ENCODE data around the gene IL32. TPM values are rescaled to one million over a fixed set of nuclear protein-coding genes. Genes with fewer than 3 reads are reported as not detected.
"Not testable (repeated sequence)": the region's sequence is repeated elsewhere in the genome, so short reads cannot be mapped to it uniquely, and the experiment has no call there.

IL32 gene
- polyA plus RNA-seq, 1 donor, result 174 TPM

DNA sequence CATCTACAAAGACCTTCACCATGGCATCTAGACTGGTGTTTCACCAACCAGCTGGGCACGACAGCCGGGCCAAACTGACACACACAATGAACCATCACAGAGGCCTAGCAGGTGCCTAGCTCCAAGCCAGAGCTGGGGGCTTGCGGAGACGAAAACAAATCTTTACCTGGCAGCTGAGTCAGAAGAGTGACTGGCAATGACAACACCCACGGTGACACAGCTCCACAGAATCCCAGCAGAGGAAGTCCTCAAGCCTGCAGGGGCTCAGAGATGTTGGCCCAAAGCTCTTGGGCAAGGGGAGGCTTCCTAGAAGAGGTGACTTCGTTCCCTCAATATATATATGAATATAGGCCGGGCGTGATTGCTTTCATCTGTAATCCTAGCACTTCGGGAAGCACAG, 13.9 kb upstream of the IL32 start:
- no CpG with 5 or more reads among the region's 9 CpGs for whole genome bisulfite sequencing (ENCODE audit: insufficient coverage, low lambda C conversion rate)
- Histone ChIP-seq H3K9me3 (ENCODE audit: control insufficient read depth, low read depth, low read length) (peaks cover 4% of the 10 kb centered on the region), H3K4me3 (ENCODE audit: low read length) (no peak overlapping the region), H3K27me3 (ENCODE audit: control insufficient read depth, insufficient read depth, low read length) (peaks cover 44% of the 10 kb centered on the region), H3K36me3 (ENCODE audit: control insufficient read depth, insufficient read depth, low read length) (no peaks in the 10 kb centered on the region), H3K27ac (ENCODE audit: low read length) (no peak overlapping the region), H3K4me1 (ENCODE audit: control insufficient read depth, insufficient read depth, low read length) (peaks cover 2% of the 10 kb centered on the region)
- no peak for DNase-seq

DNA sequence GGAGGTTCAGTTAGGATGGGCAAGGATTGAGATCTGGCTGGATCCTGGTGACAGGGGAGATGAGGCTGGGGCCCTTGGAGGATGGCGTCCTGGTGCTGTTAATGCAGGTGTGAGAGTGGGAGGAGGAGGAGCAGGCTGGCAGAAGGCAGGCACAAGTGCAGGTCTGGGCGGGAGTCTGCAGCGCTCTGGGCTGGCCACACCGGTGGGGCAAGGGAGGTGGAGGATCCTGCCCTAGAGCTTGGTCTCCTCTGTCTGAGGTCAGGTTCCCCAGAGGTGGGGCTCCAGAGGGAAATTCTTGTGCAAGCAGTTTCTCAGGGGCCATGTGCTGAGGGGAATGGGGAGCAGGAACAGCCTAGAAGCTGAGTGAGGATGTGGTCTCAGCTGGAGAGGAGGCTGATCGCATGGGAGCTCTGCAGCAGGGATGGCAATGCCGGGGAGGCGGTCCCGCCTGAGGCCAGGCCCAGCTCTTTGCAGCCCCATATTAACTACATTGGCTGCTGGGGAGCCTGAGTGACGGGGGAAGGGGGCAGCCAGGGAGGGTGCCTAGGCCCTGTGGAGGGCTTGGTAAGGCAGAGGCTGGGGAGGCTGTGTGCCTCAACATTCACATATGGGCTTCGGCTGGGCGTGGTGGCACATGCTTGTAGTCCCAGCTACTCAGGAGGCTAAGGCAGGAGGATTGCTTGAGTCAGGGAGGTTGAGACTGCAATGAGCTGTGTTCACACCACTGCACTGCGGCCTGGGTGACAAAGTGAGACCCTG, 12.7 kb upstream of the IL32 start:
- not testable (repeated sequence) for H3K27ac ChIP-seq (ENCODE audit: low read length)
- WGBS (ENCODE audit: insufficient coverage, low lambda C conversion rate), result no CpG with 5 or more reads among the region's 12 CpGs

DNA sequence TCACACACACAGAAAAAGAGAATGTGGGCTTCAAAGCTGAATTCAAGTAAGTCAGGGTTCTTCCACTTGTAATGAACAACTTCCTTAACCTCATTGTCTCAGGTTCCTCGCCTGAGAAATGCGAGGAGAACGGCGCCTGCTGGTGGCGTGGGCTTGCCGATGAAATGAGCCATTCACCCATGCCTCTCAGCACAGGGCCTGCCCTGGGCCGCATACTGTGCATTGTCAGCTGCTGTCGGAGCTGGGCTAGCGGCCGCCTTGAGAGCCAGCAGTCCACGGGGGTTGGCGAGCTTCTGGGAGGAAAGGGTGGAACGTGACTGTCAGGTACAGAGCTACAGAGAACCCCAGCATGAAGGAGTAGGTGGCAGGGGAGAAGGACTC, 12.1 kb upstream of the IL32 start:
- H3K4me3 ChIP-seq (ENCODE audit: low read length); H3K36me3 ChIP-seq (ENCODE audit: control insufficient read depth, insufficient read depth, low read length); H3K9me3 ChIP-seq (ENCODE audit: control insufficient read depth, low read depth, low read length); H3K27ac ChIP-seq (ENCODE audit: low read length); DNase-seq; H3K4me1 ChIP-seq (ENCODE audit: control insufficient read depth, insufficient read depth, low read length): not testable (repeated sequence)
- no CpG with 5 or more reads among the region's 13 CpGs for WGBS (ENCODE audit: insufficient coverage, low lambda C conversion rate)
- peaks cover 25% of the 10 kb centered on the region for H3K27me3 ChIP-seq (ENCODE audit: control insufficient read depth, insufficient read depth, low read length)

More for the DNA sequence above, 12.7 kb upstream of the IL32 start:
- peaks cover 31% of the 10 kb centered on the region for H3K27me3 ChIP-seq (ENCODE audit: control insufficient read depth, insufficient read depth, low read length)
- not testable (repeated sequence) for H3K4me3 ChIP-seq (ENCODE audit: low read length); H3K36me3 ChIP-seq (ENCODE audit: control insufficient read depth, insufficient read depth, low read length); H3K9me3 ChIP-seq (ENCODE audit: control insufficient read depth, low read depth, low read length); DNase-seq; H3K4me1 ChIP-seq (ENCODE audit: control insufficient read depth, insufficient read depth, low read length)

DNA sequence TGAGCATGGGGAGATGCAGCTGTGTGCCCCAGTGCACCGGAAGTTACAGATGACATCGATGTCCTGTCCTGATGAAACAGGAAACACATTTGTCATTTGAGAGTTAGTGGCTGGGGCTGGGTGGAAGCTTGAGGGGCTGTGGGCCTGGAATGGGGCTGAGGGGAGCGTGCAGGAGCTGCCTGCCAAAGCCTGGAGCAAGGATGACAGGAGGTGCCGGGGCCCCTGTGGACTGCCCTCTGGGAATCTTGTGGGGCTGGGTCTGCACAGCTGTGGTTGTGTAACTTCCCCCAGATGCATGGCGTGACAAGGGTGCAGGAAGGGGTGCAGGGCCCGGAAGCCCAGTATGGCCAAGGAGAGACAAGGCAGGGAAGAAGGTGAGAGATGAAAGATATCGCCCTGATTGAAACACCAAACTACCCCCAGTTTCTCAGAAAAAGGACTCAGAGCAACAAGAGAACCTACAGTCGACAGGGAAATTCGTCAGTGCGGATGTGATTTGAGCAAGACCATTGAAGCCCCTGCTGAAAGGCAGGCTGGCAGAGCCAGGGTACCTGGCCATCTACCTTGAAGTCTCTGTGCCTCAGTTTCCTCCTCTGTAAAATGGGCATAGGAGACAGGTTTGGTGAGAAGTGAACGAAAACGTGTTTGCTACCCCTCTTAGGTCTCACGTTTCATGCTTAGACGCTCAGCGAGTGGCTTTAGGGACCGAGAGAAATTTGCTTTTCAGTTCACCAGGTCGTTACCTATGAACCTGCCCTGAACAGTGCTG, 10.3 kb upstream of the IL32 start:
- H3K9me3 ChIP-seq (ENCODE audit: control insufficient read depth, low read depth, low read length), result no peaks in the 10 kb centered on the region
- no peak for DNase-seq
- H3K4me1 ChIP-seq (ENCODE audit: control insufficient read depth, insufficient read depth, low read length), result peaks cover 7% of the 10 kb centered on the region
- H3K27ac ChIP-seq (ENCODE audit: low read length), result no peak overlapping the region
- H3K27me3 ChIP-seq (ENCODE audit: control insufficient read depth, insufficient read depth, low read length), result peaks cover 7% of the 10 kb centered on the region
- no peak overlapping the region for H3K4me3 ChIP-seq (ENCODE audit: low read length)
- no peaks in the 10 kb centered on the region for H3K36me3 ChIP-seq (ENCODE audit: control insufficient read depth, insufficient read depth, low read length)
- no CpG with 5 or more reads among the region's 17 CpGs for WGBS (ENCODE audit: insufficient coverage, low lambda C conversion rate)

DNA sequence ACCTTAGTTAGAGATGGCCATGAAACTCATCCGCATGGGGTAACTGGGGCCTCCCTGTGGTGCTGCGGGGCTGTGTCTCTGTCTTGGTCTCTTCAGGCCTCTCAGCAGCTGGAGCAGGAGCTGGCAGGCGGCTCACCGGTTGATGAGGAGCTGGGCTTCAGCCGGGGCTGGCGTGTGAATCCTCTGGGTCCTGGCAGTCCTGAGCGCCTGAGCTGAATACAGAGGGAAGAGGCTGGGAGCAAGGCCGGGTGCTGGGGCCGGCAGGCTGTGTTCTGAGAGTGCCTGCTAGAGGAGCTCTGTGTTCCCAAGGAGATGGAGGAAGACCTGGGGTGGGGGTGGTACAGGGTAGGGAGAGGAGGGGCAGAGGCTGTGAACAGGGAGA, 9.7 kb upstream of the IL32 start:
- H3K27me3 ChIP-seq (ENCODE audit: control insufficient read depth, insufficient read depth, low read length); DNase-seq; H3K4me1 ChIP-seq (ENCODE audit: control insufficient read depth, insufficient read depth, low read length); H3K4me3 ChIP-seq (ENCODE audit: low read length); H3K36me3 ChIP-seq (ENCODE audit: control insufficient read depth, insufficient read depth, low read length); H3K9me3 ChIP-seq (ENCODE audit: control insufficient read depth, low read depth, low read length); H3K27ac ChIP-seq (ENCODE audit: low read length): not testable (repeated sequence)
- no CpG with 5 or more reads among the region's 9 CpGs for WGBS (ENCODE audit: insufficient coverage, low lambda C conversion rate)

DNA sequence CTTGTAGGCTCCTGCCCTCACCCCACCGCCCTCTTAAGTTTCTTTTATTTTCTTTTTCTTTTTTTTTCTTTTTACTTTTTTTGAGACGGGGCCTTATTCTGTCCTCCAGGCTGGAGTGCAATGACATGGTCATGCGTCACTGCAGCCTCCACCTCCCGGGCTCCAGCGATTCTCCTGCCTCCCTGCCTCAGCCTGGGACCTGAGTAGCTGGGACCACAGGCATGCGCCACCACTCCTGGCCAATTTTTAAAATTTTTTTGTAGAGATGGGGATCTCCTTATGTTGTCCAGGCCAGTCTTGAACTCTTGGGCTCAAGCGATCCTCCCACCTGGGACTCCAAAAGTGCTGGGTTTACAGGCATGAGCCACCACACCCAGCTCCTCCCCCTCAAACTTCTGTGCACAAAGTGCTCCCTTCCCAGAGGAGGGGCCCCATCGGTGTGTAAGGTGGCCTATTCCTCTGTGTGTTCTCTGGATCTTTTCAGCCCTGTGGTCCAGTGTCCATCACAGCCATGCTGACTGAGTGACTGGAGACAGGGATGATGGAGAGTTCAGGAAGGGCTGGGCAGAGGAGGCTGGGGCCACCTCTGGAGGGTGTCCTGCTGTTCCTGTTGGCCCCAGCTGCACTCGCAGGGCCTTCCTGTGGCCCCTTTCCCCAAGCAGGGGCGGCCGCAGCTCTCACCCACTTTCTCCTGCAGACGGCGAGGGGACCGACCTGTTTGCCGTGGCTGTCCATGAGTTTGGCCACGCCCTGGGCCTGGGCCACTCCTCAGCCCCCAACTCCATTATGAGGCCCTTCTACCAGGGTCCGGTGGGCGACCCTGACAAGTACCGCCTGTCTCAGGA, 8.9 kb upstream of the IL32 start:
- H3K9me3 ChIP-seq (ENCODE audit: control insufficient read depth, low read depth, low read length), result no peaks in the 10 kb centered on the region
- H3K4me3 ChIP-seq (ENCODE audit: low read length), result no peak overlapping the region
- WGBS (ENCODE audit: insufficient coverage, low lambda C conversion rate), result 33% methylated on average over 1 of the region's 19 CpGs
- H3K27ac ChIP-seq (ENCODE audit: low read length), result no peak overlapping the region
- no peaks in the 10 kb centered on the region for H3K36me3 ChIP-seq (ENCODE audit: control insufficient read depth, insufficient read depth, low read length)
- no peaks in the 10 kb centered on the region for H3K27me3 ChIP-seq (ENCODE audit: control insufficient read depth, insufficient read depth, low read length)
- no peak for DNase-seq
- H3K4me1 ChIP-seq (ENCODE audit: control insufficient read depth, insufficient read depth, low read length), result peaks cover 9% of the 10 kb centered on the region

DNA sequence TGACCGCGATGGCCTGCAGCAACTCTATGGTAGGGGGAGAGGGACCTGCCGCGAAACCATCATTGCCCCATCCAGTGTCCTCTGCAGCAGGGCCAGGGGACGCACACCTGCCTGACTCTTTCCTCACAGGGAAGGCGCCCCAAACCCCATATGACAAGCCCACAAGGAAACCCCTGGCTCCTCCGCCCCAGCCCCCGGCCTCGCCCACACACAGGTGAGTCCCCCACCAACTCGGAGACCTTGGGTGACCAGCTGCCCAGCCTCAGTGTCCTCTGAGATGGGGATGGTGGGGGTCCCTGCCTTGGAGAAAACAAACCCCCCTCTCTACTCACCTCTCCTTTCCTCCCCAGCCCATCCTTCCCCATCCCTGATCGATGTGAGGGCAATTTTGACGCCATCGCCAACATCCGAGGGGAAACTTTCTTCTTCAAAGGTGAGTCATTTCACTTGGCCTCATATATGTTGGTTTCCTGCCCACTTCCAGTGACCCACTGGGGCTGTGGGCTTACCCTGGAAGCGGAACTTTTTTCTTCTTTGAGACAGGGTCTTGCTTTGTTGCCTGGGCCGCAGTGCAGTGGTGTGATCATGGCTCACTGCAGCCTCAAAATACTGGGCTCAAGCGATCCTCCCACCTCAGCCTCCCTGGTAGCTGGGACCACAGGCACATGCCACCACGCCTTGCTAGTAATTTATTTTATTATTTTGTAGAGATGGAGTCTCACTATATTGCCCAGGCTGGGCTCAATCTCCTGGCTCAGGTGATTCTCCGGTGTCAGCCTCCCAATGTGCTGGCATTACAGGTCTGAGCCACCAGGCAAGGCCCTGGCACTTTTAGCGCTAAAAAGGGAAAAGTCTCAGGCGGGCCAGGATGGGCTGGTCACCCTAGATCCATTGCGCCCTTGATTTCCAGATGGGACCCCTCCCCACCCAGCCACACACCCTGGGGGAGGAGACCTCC, 8.0 kb upstream of the IL32 start:
- Histone ChIP-seq H3K4me3 (ENCODE audit: low read length) (peak overlapping the region; percentile 88), H3K27ac (ENCODE audit: low read length) (no peak overlapping the region)

DNA sequence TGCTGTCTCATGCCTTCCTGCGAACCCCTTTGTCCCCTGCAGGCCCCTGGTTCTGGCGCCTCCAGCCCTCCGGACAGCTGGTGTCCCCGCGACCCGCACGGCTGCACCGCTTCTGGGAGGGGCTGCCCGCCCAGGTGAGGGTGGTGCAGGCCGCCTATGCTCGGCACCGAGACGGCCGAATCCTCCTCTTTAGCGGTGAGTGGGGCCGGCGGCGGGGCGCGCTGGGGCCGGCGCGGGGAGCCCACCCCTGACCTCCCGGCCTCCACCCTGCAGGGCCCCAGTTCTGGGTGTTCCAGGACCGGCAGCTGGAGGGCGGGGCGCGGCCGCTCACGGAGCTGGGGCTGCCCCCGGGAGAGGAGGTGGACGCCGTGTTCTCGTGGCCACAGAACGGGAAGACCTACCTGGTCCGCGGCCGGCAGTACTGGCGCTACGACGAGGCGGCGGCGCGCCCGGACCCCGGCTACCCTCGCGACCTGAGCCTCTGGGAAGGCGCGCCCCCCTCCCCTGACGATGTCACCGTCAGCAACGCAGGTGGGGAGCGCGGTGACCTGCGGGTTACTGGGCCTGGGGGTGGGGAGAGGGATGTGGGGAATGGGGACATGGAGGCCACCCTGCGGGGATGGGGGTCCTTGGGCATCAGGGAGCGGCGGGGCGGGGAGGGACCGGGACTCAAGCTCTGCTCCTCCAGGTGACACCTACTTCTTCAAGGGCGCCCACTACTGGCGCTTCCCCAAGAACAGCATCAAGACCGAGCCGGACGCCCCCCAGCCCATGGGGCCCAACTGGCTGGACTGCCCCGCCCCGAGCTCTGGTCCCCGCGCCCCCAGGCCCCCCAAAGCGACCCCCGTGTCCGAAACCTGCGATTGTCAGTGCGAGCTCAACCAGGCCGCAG, 7.1 kb upstream of the IL32 start:
- DNase-seq, result peak; percentile 63 to 70
- no CpG with 5 or more reads among the region's 77 CpGs for WGBS (ENCODE audit: insufficient coverage, low lambda C conversion rate)

More for the DNA sequence above, 8.0 kb upstream of the IL32 start:
- no CpG with 5 or more reads among the region's 22 CpGs for WGBS (ENCODE audit: insufficient coverage, low lambda C conversion rate)
- Histone ChIP-seq H3K36me3 (ENCODE audit: control insufficient read depth, insufficient read depth, low read length) (no peaks in the 10 kb centered on the region), H3K9me3 (ENCODE audit: control insufficient read depth, low read depth, low read length) (no peaks in the 10 kb centered on the region), H3K4me1 (ENCODE audit: control insufficient read depth, insufficient read depth, low read length) (peaks cover 9% of the 10 kb centered on the region), H3K27me3 (ENCODE audit: control insufficient read depth, insufficient read depth, low read length) (no peaks in the 10 kb centered on the region)
- DNase-seq, result no peak

More for the DNA sequence above, 7.1 kb upstream of the IL32 start:
- no peaks in the 10 kb centered on the region for H3K27me3 ChIP-seq (ENCODE audit: control insufficient read depth, insufficient read depth, low read length)
- H3K4me1 ChIP-seq (ENCODE audit: control insufficient read depth, insufficient read depth, low read length), result peaks cover 14% of the 10 kb centered on the region
- H3K27ac ChIP-seq (ENCODE audit: low read length), result peak overlapping the region; percentile 38
- H3K9me3 ChIP-seq (ENCODE audit: control insufficient read depth, low read depth, low read length), result no peaks in the 10 kb centered on the region
- peak overlapping the region; percentile 88 for H3K4me3 ChIP-seq (ENCODE audit: low read length)
- H3K36me3 ChIP-seq (ENCODE audit: control insufficient read depth, insufficient read depth, low read length), result no peaks in the 10 kb centered on the region
